HG03558 (cell line): ENCODE measurements around the gene ZBTB11.
"Not testable (repeated sequence)": the region's sequence is repeated elsewhere in the genome, so short reads cannot be mapped to it uniquely, and the experiment has no call there.

ENCODE experiments used
- ATAC-seq: cut with Tn5 transposase; IDR thresholded peaks from one replicate; pipeline ENCODE4 v1.9.1; 2021; ENCODE audit warnings: moderate number of reproducible peaks; ENCODE audit not compliant: unreplicated experiment; ENCODE audit errors: extremely low read depth

ZBTB11 gene

GRCh38 chr3:101625879-101626278 is 51.1 kb downstream of the ZBTB11 start:
- no peak for ATAC-seq

- no peak for ATAC-seq
Measured at GRCh38 chr3:101624857-101625256, 52.1 kb downstream of the ZBTB11 start.

- no peak for ATAC-seq
Measured at GRCh38 chr3:101623656-101624055, 53.3 kb downstream of the ZBTB11 start.

- no peak for ATAC-seq
Measured at GRCh38 chr3:101619734-101620133, 57.2 kb downstream of the ZBTB11 start.

GRCh38 chr3:101618726-101619125 is 58.2 kb downstream of the ZBTB11 start:
- ATAC-seq, result no peak

- no peak for ATAC-seq
Measured at GRCh38 chr3:101617478-101617877, 59.5 kb downstream of the ZBTB11 start.

GRCh38 chr3:101615525-101615924 is 61.4 kb downstream of the ZBTB11 start:
- no peak for ATAC-seq

GRCh38 chr3:101613014-101613413 is 63.9 kb downstream of the ZBTB11 start:
- not testable (repeated sequence) for ATAC-seq

- no peak for ATAC-seq
Measured at GRCh38 chr3:101611023-101611422, 65.9 kb downstream of the ZBTB11 start.

- ATAC-seq, result not testable (repeated sequence)
Measured at GRCh38 chr3:101605398-101605797, 71.5 kb downstream of the ZBTB11 start.

- ATAC-seq, result no peak
Measured at GRCh38 chr3:101603184-101603583, 73.7 kb downstream of the ZBTB11 start.

GRCh38 chr3:101602731-101603130 is 74.2 kb downstream of the ZBTB11 start:
- ATAC-seq, result no peak
